Islet precursor cell (in vitro differentiated cells): ENCODE results near the gene GDE1.
A peak's percentile ranks its signal among the peaks of the same experiment; 100 is the strongest.
"Not testable (repeated sequence)": the region's sequence is repeated elsewhere in the genome, so short reads cannot be mapped to it uniquely, and the experiment has no call there.

Source experiments
- DNase-seq: peaks from one replicate; pipeline ENCODE4 v3.0.0-alpha.2; 2018

GDE1 gene

GRCh38 chr16:19521471-19522396, at the start of gene GDE1:
Gene GDE1 (minus strand): TSS chr16:19522098. CDS start chr16:19521964, 134 bp downstream.
- peak; percentile 98 for DNase-seq

GRCh38 chr16:19567560-19567959, 45.7 kb upstream of the GDE1 start:
- DNase-seq = no peak

- no peak for DNase-seq
Measured at GRCh38 chr16:19566362-19566761, 44.5 kb upstream of the GDE1 start.

- DNase-seq = no peak
Measured at GRCh38 chr16:19563377-19563776, 41.5 kb upstream of the GDE1 start.

GRCh38 chr16:19560078-19560477, 38.2 kb upstream of the GDE1 start:
- no peak for DNase-seq

GRCh38 chr16:19559242-19559910, 37.5 kb upstream of the GDE1 start:
- no peak for DNase-seq

GRCh38 chr16:19555938-19556771, 34.3 kb upstream of the GDE1 start:
- DNase-seq = peak; percentile 94

GRCh38 chr16:19555186-19555937, 33.5 kb upstream of the GDE1 start, which contains the start of gene VPS35L:
Gene VPS35L (plus strand): TSS chr16:19555703. CDS start chr16:19555730, 27 bp downstream.
- DNase-seq = peak; percentile 100

GRCh38 chr16:19549673-19550072, 27.8 kb upstream of the GDE1 start:
- DNase-seq = no peak

- no peak for DNase-seq
Measured at GRCh38 chr16:19548144-19548543, 26.2 kb upstream of the GDE1 start.

GRCh38 chr16:19543278-19543996, 21.5 kb upstream of the GDE1 start:
- DNase-seq = not testable (repeated sequence)

- DNase-seq = no peak
Measured at GRCh38 chr16:19542138-19542821, 20.4 kb upstream of the GDE1 start.

GRCh38 chr16:19540241-19540970, 18.5 kb upstream of the GDE1 start:
- DNase-seq = no peak

GRCh38 chr16:19532601-19533000, 10.7 kb upstream of the GDE1 start:
- DNase-seq = no peak

- no peak for DNase-seq
Measured at GRCh38 chr16:19528666-19529065, 6.8 kb upstream of the GDE1 start.

- DNase-seq = no peak
Measured at GRCh38 chr16:19527161-19527560, 5.3 kb upstream of the GDE1 start.

GRCh38 chr16:19525385-19525723, 3.5 kb upstream of the GDE1 start:
- no peak for DNase-seq

- DNase-seq = no peak
Measured at GRCh38 chr16:19524616-19525384, 2.9 kb upstream of the GDE1 start.

GRCh38 chr16:19524356-19524615, 2.4 kb upstream of the GDE1 start:
- no peak for DNase-seq
